Spinal cord (tissue), 10 donors: ENCODE data around the gene ADRM1. TPM values are rescaled to one million over a fixed set of nuclear protein-coding genes. Genes with fewer than 3 reads are reported as not detected.

Experiments
- DNase-seq, 6 donors: peaks; one replicate each; pipeline versions ENCODE4 v3.0.0 to v3.0.0-alpha.2; 2013 to 2015; ENCODE audit warnings: low spot score in 6 of 6, low read depth in 4 of 6
- H3K27ac ChIP-seq: one replicate; pipeline ENCODE4 v1.5.1; 2013; ENCODE audit warnings: low read depth, low read length, control low read depth
- H3K27me3 ChIP-seq: one replicate; pipeline ENCODE4 v1.6.1; 2013; ENCODE audit warnings: low read length; ENCODE audit not compliant: control insufficient read depth, insufficient read depth
- H3K36me3 ChIP-seq: one replicate; pipeline ENCODE4 v1.6.1; 2013; ENCODE audit warnings: low read length; ENCODE audit not compliant: control insufficient read depth, insufficient read depth
- H3K4me1 ChIP-seq: one replicate; pipeline ENCODE4 v1.6.1; 2013; ENCODE audit warnings: low read length; ENCODE audit not compliant: control insufficient read depth, insufficient read depth
- H3K4me3 ChIP-seq: one replicate; pipeline ENCODE4 v1.5.1; 2013; ENCODE audit warnings: low read depth, low read length, control low read depth
- H3K9me3 ChIP-seq: one replicate; pipeline ENCODE4 v1.6.1; 2013; ENCODE audit warnings: low read length; ENCODE audit not compliant: control insufficient read depth, insufficient read depth
- WGBS: methylation state at CpG from one replicate; pipeline ENCODE4 v1.1.5; 2013; ENCODE audit warnings: missing lambda C conversion rate; ENCODE audit not compliant: insufficient coverage; 5-methylcytosine and 5-hydroxymethylcytosine counted together
- polyA plus RNA-seq, 2 donors: library from polyadenylated mRNA; unstranded; fragments of 120-200 nt; gene quantifications; one replicate each; pipeline ENCODE4 v1.2.1, GENCODE V29; 2013; ENCODE audit not compliant: insufficient read length in 2 of 2
- total RNA-seq, 2 donors: library from RNA; depleted of rRNA in 1 of 2; stranded (reverse); fragments of 120-200 nt in 1 of 2; fragments of >200 nt in 1 of 2; gene quantifications; one replicate each; pipeline versions ENCODE4 v1.2.3 to v1.2.4, GENCODE V29; 2013 to 2014
- donor health status: healthy.

Gene ADRM1
- total and polyA plus RNA-seq, 4 donors: 33.7 to 86.1 (median 80.3) TPM

DNA sequence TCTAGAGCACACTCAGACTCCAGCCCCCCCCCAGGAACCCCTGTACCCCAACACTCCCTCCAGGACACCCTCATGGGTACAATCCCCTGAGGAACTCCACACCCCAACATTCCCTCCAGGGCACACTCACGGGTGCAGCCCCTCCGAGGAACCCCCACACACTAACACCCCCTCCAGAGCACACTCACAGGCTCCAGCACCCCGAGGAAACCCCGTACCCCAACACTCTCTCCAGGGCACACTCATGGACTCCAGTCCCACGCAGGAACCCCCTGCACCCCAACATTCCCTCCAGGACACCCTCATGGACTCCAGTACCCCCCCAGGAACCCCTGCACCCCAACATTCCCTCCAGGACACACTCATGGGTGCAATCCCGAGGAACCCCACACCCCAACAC lies 32.7 kb downstream of the ADRM1 start:
- no peak for DNase-seq
- H3K9me3 ChIP-seq: no peaks in the 10 kb centered on the region
- no peak overlapping the region for H3K4me3 ChIP-seq
- H3K4me1 ChIP-seq: no peaks in the 10 kb centered on the region
- 96% methylated on average over 6 of the region's 6 CpGs for WGBS
- H3K27me3 ChIP-seq: no peaks in the 10 kb centered on the region
- H3K36me3 ChIP-seq: peaks cover 88% of the 10 kb centered on the region
- H3K27ac ChIP-seq: no peak overlapping the region

DNA sequence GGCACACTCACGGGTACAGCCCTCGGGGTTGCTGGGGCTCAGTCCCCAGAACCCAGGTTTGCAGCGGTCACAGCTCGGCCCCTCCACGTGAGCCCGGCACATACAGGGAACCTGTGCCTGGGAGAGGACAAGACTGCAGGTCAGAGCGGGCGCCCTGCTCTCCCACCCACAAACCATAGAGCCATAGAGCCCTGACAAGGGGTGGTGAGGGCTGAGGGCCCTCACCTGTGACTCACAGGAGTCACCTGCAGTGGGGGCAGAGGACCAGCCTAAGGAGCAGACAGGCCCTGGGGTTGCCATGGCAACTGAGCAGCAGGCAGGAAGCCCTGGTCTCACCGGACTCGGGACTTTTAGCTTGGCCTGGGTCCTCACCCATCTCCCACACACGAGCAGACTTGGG lies 33.5 kb downstream of the ADRM1 start:
- H3K4me1 ChIP-seq: no peaks in the 10 kb centered on the region
- no peak for DNase-seq
- H3K4me3 ChIP-seq: no peak overlapping the region
- 77% methylated on average over 9 of the region's 11 CpGs for WGBS
- H3K36me3 ChIP-seq: peaks cover 82% of the 10 kb centered on the region
- H3K9me3 ChIP-seq: peaks cover 2% of the 10 kb centered on the region
- no peak overlapping the region for H3K27ac ChIP-seq
- H3K27me3 ChIP-seq: no peaks in the 10 kb centered on the region

DNA sequence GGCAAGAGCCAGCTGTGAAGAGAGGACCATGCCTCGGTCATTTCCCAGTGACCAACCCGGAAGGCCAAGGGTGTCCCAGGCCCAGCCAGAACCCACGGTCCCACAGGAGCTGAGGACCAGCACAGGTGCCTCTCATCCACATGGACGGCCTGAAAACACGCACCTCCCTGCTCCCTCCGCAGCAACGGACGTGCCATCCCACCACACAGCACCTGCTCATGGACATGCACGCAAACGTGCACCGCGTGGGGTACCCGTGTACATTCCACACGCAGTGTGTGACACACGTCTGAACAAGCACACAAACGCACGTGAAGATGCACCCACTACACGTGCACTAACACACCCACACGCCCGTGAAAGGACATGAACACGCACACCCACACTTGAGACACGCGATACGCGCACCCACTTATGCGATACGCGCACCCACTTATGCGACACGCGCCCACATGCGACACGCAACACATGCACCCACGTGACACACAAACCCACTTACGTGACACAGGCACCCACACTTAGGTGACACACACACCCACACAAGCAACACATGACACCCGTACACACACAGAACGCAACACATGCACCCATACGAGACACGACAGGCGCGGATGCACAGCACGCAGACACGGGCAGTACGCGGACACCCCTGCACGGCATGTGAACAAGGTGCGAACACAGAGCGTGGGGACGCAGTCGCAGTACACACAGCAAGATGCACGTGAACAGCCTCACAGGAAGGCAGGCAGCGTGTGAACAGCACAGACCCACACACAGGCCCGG lies 34.2 kb downstream of the ADRM1 start:
- Histone ChIP-seq H3K27me3 (no peaks in the 10 kb centered on the region), H3K9me3 (peaks cover 2% of the 10 kb centered on the region), H3K4me1 (no peaks in the 10 kb centered on the region), H3K4me3 (no peak overlapping the region), H3K27ac (no peak overlapping the region), H3K36me3 (peaks cover 75% of the 10 kb centered on the region)
- WGBS: 93% methylated on average over 53 of the region's 53 CpGs
- DNase-seq: no peak

DNA sequence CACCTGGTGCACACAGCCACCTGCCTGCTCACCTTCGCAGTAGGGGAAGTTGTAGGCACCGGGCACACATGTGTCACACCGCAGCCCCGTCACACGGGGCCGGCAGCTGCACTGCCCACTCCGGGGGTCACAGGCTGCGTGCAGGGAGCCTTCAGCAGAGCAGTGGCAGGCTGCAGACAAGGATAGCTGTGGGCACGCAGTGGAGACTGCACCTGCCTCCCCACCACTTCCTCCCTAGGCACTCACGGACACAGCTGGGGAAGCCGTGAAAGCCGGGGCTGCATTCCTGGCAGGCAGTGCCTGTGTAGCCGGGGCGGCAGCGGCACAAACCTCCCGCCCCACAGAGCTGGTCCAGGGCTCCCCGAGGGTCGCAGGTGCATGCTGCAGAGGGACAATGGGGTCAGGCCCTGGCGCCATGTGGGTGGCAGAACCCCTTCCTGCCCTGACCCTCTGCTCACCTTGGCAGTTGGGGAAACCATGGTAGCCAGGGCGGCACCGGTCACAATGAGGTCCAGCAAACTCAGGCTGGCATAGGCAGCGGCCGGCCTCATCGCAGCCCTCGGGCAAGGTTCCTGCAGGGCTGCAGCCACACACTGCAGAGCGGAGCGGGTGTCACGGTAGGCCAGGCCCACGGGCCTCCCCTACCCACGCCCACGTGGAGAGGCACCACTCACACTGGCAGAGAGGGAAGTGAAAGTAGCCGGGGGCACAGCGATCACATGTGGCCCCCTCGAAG lies 34.9 kb downstream of the ADRM1 start:
- WGBS: 87% methylated on average over 34 of the region's 34 CpGs
- Histone ChIP-seq H3K36me3 (peaks cover 68% of the 10 kb centered on the region), H3K9me3 (peaks cover 2% of the 10 kb centered on the region), H3K27ac (no peak overlapping the region), H3K4me3 (no peak overlapping the region), H3K4me1 (no peaks in the 10 kb centered on the region), H3K27me3 (no peaks in the 10 kb centered on the region)
- no peak for DNase-seq

DNA sequence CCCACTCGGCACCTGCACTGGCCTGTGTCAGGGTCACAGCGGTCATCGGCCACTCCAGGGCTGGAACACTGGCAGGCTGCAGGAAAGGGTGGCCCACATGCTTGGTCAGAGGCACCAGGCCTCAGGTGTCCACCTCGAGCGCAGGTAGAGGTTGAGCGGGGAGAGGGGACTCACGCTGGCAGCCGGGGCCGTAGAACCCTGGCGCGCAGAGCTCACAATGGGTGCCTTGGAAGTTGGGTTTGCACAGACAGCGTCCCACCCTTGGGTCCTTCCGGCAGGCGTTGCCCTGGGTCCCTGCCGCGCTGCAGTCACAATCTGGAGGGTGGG lies 35.5 kb downstream of the ADRM1 start:
- no peak for DNase-seq
- WGBS: 92% methylated on average over 16 of the region's 16 CpGs
- Histone ChIP-seq H3K9me3 (peaks cover 2% of the 10 kb centered on the region), H3K4me1 (no peaks in the 10 kb centered on the region), H3K27me3 (no peaks in the 10 kb centered on the region), H3K27ac (no peak overlapping the region), H3K36me3 (peaks cover 62% of the 10 kb centered on the region), H3K4me3 (no peak overlapping the region)

DNA sequence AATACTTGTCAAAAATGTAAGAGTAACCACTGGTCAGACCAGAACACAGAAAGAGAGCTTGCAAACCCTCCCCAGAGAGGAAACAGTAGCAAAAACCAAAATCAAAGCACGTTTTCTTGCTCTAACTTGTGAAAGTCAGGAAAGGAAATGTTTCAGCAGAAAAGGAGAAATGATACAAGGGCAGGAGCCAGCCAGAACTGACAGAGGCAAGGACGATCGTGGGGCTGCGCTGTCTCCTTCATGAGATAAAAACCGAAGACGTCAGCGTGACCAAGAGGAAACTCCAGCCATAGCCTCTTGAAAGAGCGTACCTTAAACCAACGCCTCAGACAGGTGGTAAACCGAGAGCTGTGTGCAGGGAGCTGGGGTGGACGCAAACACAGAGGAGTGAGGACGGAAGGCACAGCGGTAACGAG lies 36.9 kb downstream of the ADRM1 start:
- no peak overlapping the region for H3K4me3 ChIP-seq
- H3K36me3 ChIP-seq: peaks cover 48% of the 10 kb centered on the region
- no peak for DNase-seq
- no peaks in the 10 kb centered on the region for H3K27me3 ChIP-seq
- H3K27ac ChIP-seq: no peak overlapping the region
- H3K9me3 ChIP-seq: peaks cover 2% of the 10 kb centered on the region
- WGBS: 92% methylated on average over 13 of the region's 14 CpGs
- no peaks in the 10 kb centered on the region for H3K4me1 ChIP-seq

DNA sequence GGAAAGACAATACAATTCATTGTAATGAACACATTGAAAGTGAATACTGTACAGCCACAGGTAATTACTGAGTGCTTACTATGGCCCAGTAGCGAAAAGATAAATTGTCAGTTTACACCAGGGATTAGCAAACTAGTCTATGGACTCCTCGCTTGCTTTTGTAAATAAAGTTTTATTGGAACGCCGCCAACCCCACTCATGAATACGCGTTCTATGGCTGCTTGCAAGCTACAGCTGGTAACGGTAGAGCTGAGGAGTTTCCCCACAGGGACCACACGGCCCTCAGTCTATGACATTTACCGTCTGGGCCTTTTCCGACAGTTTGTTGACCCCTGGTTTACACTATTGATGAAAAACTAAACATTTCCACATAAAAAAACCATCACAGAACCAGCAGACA lies 40.1 kb downstream of the ADRM1 start:
- Histone ChIP-seq H3K27me3 (no peaks in the 10 kb centered on the region), H3K4me1 (peaks cover 4% of the 10 kb centered on the region), H3K9me3 (peaks cover 2% of the 10 kb centered on the region), H3K4me3 (no peak overlapping the region), H3K27ac (no peak overlapping the region), H3K36me3 (peaks cover 38% of the 10 kb centered on the region)
- WGBS: 72% methylated on average over 8 of the region's 10 CpGs
- no peak for DNase-seq

DNA sequence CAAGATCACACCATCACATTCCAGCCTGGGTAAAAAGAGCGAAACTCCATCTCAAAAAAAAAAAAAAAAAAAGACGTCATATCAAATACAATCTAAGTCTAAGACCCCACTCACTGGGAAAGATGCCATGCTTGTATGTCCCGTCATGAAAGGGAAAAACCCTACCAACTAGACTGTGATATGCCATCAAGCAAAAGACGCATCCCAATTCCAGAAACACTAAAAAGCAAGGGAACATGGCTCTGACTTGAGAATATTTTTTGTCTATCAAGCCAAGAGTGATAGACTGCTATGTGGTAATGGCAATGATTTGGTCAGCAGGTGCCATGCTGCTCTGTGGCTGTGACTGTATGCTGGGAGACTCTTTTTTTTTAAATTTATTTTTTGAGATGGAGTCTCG lies 41.3 kb downstream of the ADRM1 start:
- H3K4me1 ChIP-seq: peaks cover 4% of the 10 kb centered on the region
- H3K27ac ChIP-seq: no peak overlapping the region
- H3K36me3 ChIP-seq: peaks cover 29% of the 10 kb centered on the region
- WGBS: 100% methylated on average over 1 of the region's 5 CpGs
- peaks cover 3% of the 10 kb centered on the region for H3K9me3 ChIP-seq
- DNase-seq: no peak
- H3K4me3 ChIP-seq: no peak overlapping the region
- H3K27me3 ChIP-seq: no peaks in the 10 kb centered on the region

DNA sequence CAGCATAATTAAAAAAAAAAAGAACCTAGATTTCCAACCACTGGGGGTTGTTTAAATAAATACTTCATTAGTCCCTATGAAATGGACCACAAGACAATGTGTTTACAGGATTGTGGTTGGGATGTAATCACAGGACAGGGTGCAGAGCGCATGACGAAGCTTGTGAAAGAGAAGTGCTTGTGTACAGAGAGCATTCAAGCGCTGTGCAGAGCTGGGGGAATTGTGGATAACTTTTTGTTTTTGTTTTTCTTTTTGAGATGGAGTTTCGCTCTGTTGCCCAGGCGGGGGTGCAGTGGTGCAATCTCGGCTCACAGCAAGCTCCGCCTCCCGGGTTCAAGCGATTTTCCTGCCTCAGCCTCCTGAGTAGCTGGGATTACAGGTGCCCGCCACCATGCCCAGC lies 42.0 kb downstream of the ADRM1 start:
- peaks cover 3% of the 10 kb centered on the region for H3K9me3 ChIP-seq
- H3K27ac ChIP-seq: no peak overlapping the region
- H3K27me3 ChIP-seq: no peaks in the 10 kb centered on the region
- DNase-seq: no peak
- 90% methylated on average over 10 of the region's 10 CpGs for WGBS
- peaks cover 31% of the 10 kb centered on the region for H3K36me3 ChIP-seq
- H3K4me3 ChIP-seq: no peak overlapping the region
- H3K4me1 ChIP-seq: peaks cover 4% of the 10 kb centered on the region
